ENCODE data around the gene NAALADL1. TPM values are rescaled to one million over a fixed set of nuclear protein-coding genes. Genes with fewer than 3 reads are reported as not detected.

NAALADL1 gene
- total and polyA plus RNA-seq, 5 donors from 2014 or later, result 16.4 to 52.2 (median 27.8) TPM

GRCh38 chr11:65087216-65087615, 28.9 kb upstream of the NAALADL1 start:
- no peak overlapping the region for H3K4me3 Mint-ChIP-seq
- no peak overlapping the region for H3K27ac Mint-ChIP-seq
- DNase-seq, result no peak
- Histone ChIP-seq H3K36me3 (ENCODE audit: control insufficient read depth, insufficient read depth, low read length) (peaks cover 30% of the 10 kb centered on the region), H3K4me3 (ENCODE audit: low read depth, low read length) (no peak overlapping the region), H3K9me3 (ENCODE audit: control insufficient read depth in 2 of 2, low read length in 2 of 2) (no peaks in the 10 kb centered on the region), H3K4me1 (ENCODE audit: control insufficient read depth, insufficient read depth, low read length, poor library complexity, severe bottlenecking) (peaks cover 16% of the 10 kb centered on the region), H3K27me3 (ENCODE audit: control insufficient read depth, insufficient read depth, low read length) (no peaks in the 10 kb centered on the region), H3K27ac (ENCODE audit: insufficient read depth, low read length, poor library complexity, severe bottlenecking) (no peak overlapping the region)
- peaks cover 0 to 2% (median 0%) of the 10 kb centered on the region in 7 donors for H3K9me3 Mint-ChIP-seq
- H3K27me3 Mint-ChIP-seq, result no peaks in the 10 kb centered on the region
- peaks cover 6 to 26% (median 15%) of the 10 kb centered on the region in 4 donors for H3K4me1 Mint-ChIP-seq
- no peak for ATAC-seq (ENCODE audit: low read depth in 2 of 2)
- peaks cover 17% of the 10 kb centered on the region for H3K36me3 Mint-ChIP-seq

- Mint-ChIP-seq H3K36me3 (peaks cover 17% of the 10 kb centered on the region), H3K27ac (peak overlapping the region in 1 of 3 donors; percentile 32)
These were observed 28.5 kb upstream of the NAALADL1 start for GRCh38 chr11:65086809-65087208.

GRCh38 chr11:65085446-65085845, 27.1 kb upstream of the NAALADL1 start:
- H3K27ac ChIP-seq (ENCODE audit: insufficient read depth, low read length, poor library complexity, severe bottlenecking), result peak overlapping the region; percentile 96
- Mint-ChIP-seq H3K36me3 (peaks cover 17% of the 10 kb centered on the region), H3K27ac (peak overlapping the region; percentile 29 to 95 (median 70)), H3K27me3 (no peaks in the 10 kb centered on the region), H3K4me3 (peak overlapping the region; percentile 92 to 95 (median 94)), H3K9me3 (peaks cover 0 to 2% (median 0%) of the 10 kb centered on the region in 7 donors), H3K4me1 (peaks cover 6 to 26% (median 15%) of the 10 kb centered on the region in 4 donors)
- H3K4me1 ChIP-seq (ENCODE audit: control insufficient read depth, insufficient read depth, low read length, poor library complexity, severe bottlenecking), result peaks cover 16% of the 10 kb centered on the region
- no peaks in the 10 kb centered on the region for H3K9me3 ChIP-seq (ENCODE audit: control insufficient read depth in 2 of 2, low read length in 2 of 2)
- peaks cover 30% of the 10 kb centered on the region for H3K36me3 ChIP-seq (ENCODE audit: control insufficient read depth, insufficient read depth, low read length)
- no peak overlapping the region for H3K4me3 ChIP-seq (ENCODE audit: low read depth, low read length)
- no peak for DNase-seq
- no peak for ATAC-seq (ENCODE audit: low read depth in 2 of 2)
- no peaks in the 10 kb centered on the region for H3K27me3 ChIP-seq (ENCODE audit: control insufficient read depth, insufficient read depth, low read length)

More at GRCh38 chr11:65086809-65087208, 28.5 kb upstream of the NAALADL1 start:
- Histone ChIP-seq H3K27ac (ENCODE audit: insufficient read depth, low read length, poor library complexity, severe bottlenecking) (no peak overlapping the region), H3K9me3 (ENCODE audit: control insufficient read depth in 2 of 2, low read length in 2 of 2) (no peaks in the 10 kb centered on the region), H3K36me3 (ENCODE audit: control insufficient read depth, insufficient read depth, low read length) (peaks cover 30% of the 10 kb centered on the region), H3K4me1 (ENCODE audit: control insufficient read depth, insufficient read depth, low read length, poor library complexity, severe bottlenecking) (peaks cover 16% of the 10 kb centered on the region), H3K4me3 (ENCODE audit: low read depth, low read length) (no peak overlapping the region), H3K27me3 (ENCODE audit: control insufficient read depth, insufficient read depth, low read length) (no peaks in the 10 kb centered on the region)
- Mint-ChIP-seq H3K4me3 (peak overlapping the region in 1 of 4 donors; percentile 94), H3K4me1 (peaks cover 6 to 26% (median 15%) of the 10 kb centered on the region in 4 donors), H3K9me3 (peaks cover 0 to 2% (median 0%) of the 10 kb centered on the region in 7 donors), H3K27me3 (no peaks in the 10 kb centered on the region)
- no peak for ATAC-seq (ENCODE audit: low read depth in 2 of 2)
- no peak for DNase-seq

- H3K4me1 Mint-ChIP-seq, result peaks cover 6 to 26% (median 15%) of the 10 kb centered on the region in 4 donors
- peaks cover 0 to 2% (median 0%) of the 10 kb centered on the region in 7 donors for H3K9me3 Mint-ChIP-seq
- no peak for ATAC-seq (ENCODE audit: low read depth in 2 of 2)
- Histone ChIP-seq H3K36me3 (ENCODE audit: control insufficient read depth, insufficient read depth, low read length) (peaks cover 30% of the 10 kb centered on the region), H3K9me3 (ENCODE audit: control insufficient read depth in 2 of 2, low read length in 2 of 2) (no peaks in the 10 kb centered on the region), H3K27me3 (ENCODE audit: control insufficient read depth, insufficient read depth, low read length) (no peaks in the 10 kb centered on the region), H3K27ac (ENCODE audit: insufficient read depth, low read length, poor library complexity, severe bottlenecking) (peak overlapping the region; percentile 96), H3K4me3 (ENCODE audit: low read depth, low read length) (peak overlapping the region; percentile 82), H3K4me1 (ENCODE audit: control insufficient read depth, insufficient read depth, low read length, poor library complexity, severe bottlenecking) (peaks cover 16% of the 10 kb centered on the region)
- DNase-seq, result no peak
- peak overlapping the region; percentile 92 to 95 (median 94) for H3K4me3 Mint-ChIP-seq
- no peaks in the 10 kb centered on the region for H3K27me3 Mint-ChIP-seq
- peaks cover 17% of the 10 kb centered on the region for H3K36me3 Mint-ChIP-seq
- peak overlapping the region; percentile 70 to 99 (median 95) for H3K27ac Mint-ChIP-seq
These were observed 26.4 kb upstream of the NAALADL1 start for GRCh38 chr11:65084598-65085375.

GRCh38 chr11:65083834-65084597, 25.7 kb upstream of the NAALADL1 start, which contains the start of the genes CDCA5 and ZFPL1:
CDCA5 (minus strand) TSS chr11:65084040; CDS start chr11:65083978, 62 bp downstream.
ZFPL1 (plus strand) TSS chr11:65084222; CDS start chr11:65084699, 477 bp downstream.
- Mint-ChIP-seq H3K9me3 (peaks cover 0 to 2% (median 0%) of the 10 kb centered on the region in 7 donors), H3K27me3 (no peaks in the 10 kb centered on the region), H3K36me3 (peaks cover 13% of the 10 kb centered on the region), H3K27ac (peak within 1 kb of the TSS; percentile 95 to 99 (median 96)), H3K4me3 (peak within 1 kb of the TSS; percentile 92 to 95 (median 94)), H3K4me1 (peaks cover 6 to 26% (median 15%) of the 10 kb centered on the region in 4 donors)
- peak within 1 kb of the TSS; percentile 96 for H3K27ac ChIP-seq (ENCODE audit: insufficient read depth, low read length, poor library complexity, severe bottlenecking)
- no peaks in the 10 kb centered on the region for H3K9me3 ChIP-seq (ENCODE audit: control insufficient read depth in 2 of 2, low read length in 2 of 2)
- ATAC-seq (ENCODE audit: low read depth in 2 of 2) (peak; percentile 89 to 91), DNase-seq (peak; percentile 91 to 97 (median 97))
- peaks cover 29% of the 10 kb centered on the region for H3K36me3 ChIP-seq (ENCODE audit: control insufficient read depth, insufficient read depth, low read length)
- H3K27me3 ChIP-seq (ENCODE audit: control insufficient read depth, insufficient read depth, low read length), result no peaks in the 10 kb centered on the region
- peaks cover 16% of the 10 kb centered on the region for H3K4me1 ChIP-seq (ENCODE audit: control insufficient read depth, insufficient read depth, low read length, poor library complexity, severe bottlenecking)
- H3K4me3 ChIP-seq (ENCODE audit: low read depth, low read length), result peak within 1 kb of the TSS; percentile 82

GRCh38 chr11:65083134-65083833, 24.9 kb upstream of the NAALADL1 start:
- Mint-ChIP-seq H3K27ac (peak overlapping the region; percentile 95 to 99 (median 96)), H3K36me3 (peaks cover 6% of the 10 kb centered on the region), H3K4me1 (peaks cover 6 to 30% (median 17%) of the 10 kb centered on the region in 4 donors), H3K9me3 (peaks cover 0 to 2% (median 0%) of the 10 kb centered on the region in 7 donors), H3K27me3 (no peaks in the 10 kb centered on the region), H3K4me3 (peak overlapping the region; percentile 92 to 95 (median 94))
- peak overlapping the region; percentile 68 for H3K4me3 ChIP-seq (ENCODE audit: low read depth, low read length)
- H3K4me1 ChIP-seq (ENCODE audit: control insufficient read depth, insufficient read depth, low read length, poor library complexity, severe bottlenecking), result peaks cover 17% of the 10 kb centered on the region
- DNase-seq (no peak), ATAC-seq (ENCODE audit: low read depth in 2 of 2) (no peak)
- peaks cover 22% of the 10 kb centered on the region for H3K36me3 ChIP-seq (ENCODE audit: control insufficient read depth, insufficient read depth, low read length)
- no peaks in the 10 kb centered on the region for H3K9me3 ChIP-seq (ENCODE audit: control insufficient read depth in 2 of 2, low read length in 2 of 2)
- H3K27me3 ChIP-seq (ENCODE audit: control insufficient read depth, insufficient read depth, low read length), result no peaks in the 10 kb centered on the region
- peak overlapping the region; percentile 96 for H3K27ac ChIP-seq (ENCODE audit: insufficient read depth, low read length, poor library complexity, severe bottlenecking)

GRCh38 chr11:65078786-65079342, 20.5 kb upstream of the NAALADL1 start:
- H3K36me3 Mint-ChIP-seq, result no peaks in the 10 kb centered on the region
- H3K4me3 Mint-ChIP-seq, result peak overlapping the region in 1 of 4 donors; percentile 2
- DNase-seq (no peak), ATAC-seq (ENCODE audit: low read depth in 2 of 2) (no peak)
- peak overlapping the region; percentile 53 for H3K27ac ChIP-seq (ENCODE audit: insufficient read depth, low read length, poor library complexity, severe bottlenecking)
- H3K27me3 ChIP-seq (ENCODE audit: control insufficient read depth, insufficient read depth, low read length), result no peaks in the 10 kb centered on the region
- H3K9me3 ChIP-seq (ENCODE audit: control insufficient read depth in 2 of 2, low read length in 2 of 2), result no peaks in the 10 kb centered on the region
- H3K4me1 ChIP-seq (ENCODE audit: control insufficient read depth, insufficient read depth, low read length, poor library complexity, severe bottlenecking), result peaks cover 13% of the 10 kb centered on the region
- no peak overlapping the region for H3K4me3 ChIP-seq (ENCODE audit: low read depth, low read length)
- H3K27me3 Mint-ChIP-seq, result no peaks in the 10 kb centered on the region
- H3K4me1 Mint-ChIP-seq, result peaks cover 0 to 16% (median 11%) of the 10 kb centered on the region in 4 donors
- H3K27ac Mint-ChIP-seq, result peak overlapping the region in 2 of 3 donors; percentile 86 to 90
- H3K9me3 Mint-ChIP-seq, result peaks cover 0 to 2% (median 0%) of the 10 kb centered on the region in 7 donors
- no peaks in the 10 kb centered on the region for H3K36me3 ChIP-seq (ENCODE audit: control insufficient read depth, insufficient read depth, low read length)

Measured in CD4-positive, CD25-positive, alpha-beta regulatory T cell (primary cell).